GM18951 (cell line): ENCODE data around the gene SLC6A6.

Source experiments
- POLR2A ChIP-seq: IDR thresholded peaks from 4 replicates; pipeline ENCODE4 v1.6.1; 2011; ENCODE audit warnings: mild to moderate bottlenecking; ENCODE audit not compliant: insufficient read length, insufficient read depth; ENCODE audit errors: extremely low read depth
- in situ Hi-C: fragments of 300-500 bp; cut with MboI; formaldehyde crosslinking; loops from one replicate; pipeline ENCODE4 v1.12.0; 2022; ENCODE audit warnings: low sequenced_read_pairs, mixed read lengths, inconsistent platforms; ENCODE audit not compliant: unreplicated experiment

Gene SLC6A6

DNA sequence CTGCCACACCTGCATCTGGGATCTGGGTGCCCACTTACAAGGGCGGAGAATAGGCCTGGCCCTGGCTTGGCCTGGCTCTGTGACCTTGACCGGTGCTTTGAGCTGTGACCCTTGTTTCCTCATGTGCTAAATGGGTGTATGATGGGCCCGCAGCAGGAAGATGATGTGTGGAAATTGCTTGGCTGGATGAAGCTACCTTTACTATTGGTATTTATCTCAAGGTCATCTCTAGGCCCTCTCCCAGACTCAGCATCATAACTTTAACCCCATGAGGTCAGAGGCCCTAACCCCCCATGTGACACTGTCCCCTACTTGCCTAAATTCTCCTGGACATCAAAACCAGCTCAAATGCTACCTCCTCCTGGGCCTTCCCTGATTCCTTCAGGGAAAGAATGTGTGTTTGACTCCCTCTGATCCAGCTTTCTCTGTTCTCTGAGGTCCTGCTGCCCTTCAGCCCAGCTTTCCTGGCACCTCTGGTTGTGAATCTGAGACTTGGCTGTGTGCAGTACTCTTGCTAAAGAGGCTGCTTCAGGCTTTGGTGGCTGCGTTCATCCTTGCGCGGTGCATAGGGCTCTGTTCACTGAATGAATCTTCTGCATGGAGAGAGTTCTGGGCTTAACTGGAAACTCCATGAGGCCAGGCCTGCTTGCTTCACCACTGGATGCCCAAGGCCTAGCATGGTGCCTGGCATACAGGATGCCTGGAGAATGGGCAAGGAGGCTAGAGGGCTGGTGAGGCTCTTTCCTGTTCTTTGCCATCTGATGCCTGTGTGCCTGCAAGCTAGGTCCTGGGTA, 25.2 kb upstream of the SLC6A6 start:
- TF ChIP-seq POLR2A: no peak
- in situ Hi-C loops: no loop called here

DNA sequence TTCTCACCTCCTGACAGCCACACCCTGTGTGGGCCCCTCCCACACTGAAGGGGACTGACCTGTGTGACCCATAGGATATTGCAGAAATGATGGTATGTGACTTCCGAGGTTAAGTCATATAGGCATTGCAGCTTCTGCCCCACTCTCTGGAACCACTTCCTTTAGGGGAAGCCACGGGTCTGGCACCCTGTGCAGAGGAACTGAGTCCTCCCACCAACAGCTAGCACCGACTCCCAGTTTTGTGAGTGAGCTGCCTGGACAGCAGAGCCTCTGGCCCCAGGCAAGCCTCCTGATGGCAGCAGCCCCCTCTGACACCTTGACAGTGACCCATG, 24.6 kb upstream of the SLC6A6 start:
- in situ Hi-C loops: no loop called here
- no peak for TF ChIP-seq POLR2A

DNA sequence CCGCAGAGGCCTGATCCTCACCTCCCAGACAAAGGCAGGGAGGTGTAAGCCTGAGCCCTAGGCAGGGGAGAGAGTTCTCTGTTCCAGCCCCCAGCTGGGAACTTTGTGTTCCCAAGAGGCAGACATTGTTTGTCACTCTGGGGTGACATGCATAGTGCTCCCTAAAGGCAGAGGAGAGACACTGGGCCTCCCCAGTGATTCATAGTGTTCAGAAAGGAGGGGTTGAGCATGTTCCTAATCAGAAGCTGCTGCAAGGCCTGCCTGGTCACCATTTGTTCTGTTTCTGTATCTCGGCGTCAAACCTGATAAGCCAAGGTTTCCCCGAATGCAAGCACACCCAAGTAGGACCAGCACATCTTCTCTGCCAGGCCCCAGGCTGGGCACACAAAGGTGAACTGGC, 24.0 kb upstream of the SLC6A6 start:
- no peak for TF ChIP-seq POLR2A
- in situ Hi-C loops: no loop called here

GRCh38 chr3:14379843-14380242, 22.6 kb upstream of the SLC6A6 start:
- no peak for TF ChIP-seq POLR2A
- in situ Hi-C loops: no loop called here

GRCh38 chr3:14386254-14386653, 16.2 kb upstream of the SLC6A6 start:
- in situ Hi-C loops: no loop called here
- no peak for TF ChIP-seq POLR2A

DNA sequence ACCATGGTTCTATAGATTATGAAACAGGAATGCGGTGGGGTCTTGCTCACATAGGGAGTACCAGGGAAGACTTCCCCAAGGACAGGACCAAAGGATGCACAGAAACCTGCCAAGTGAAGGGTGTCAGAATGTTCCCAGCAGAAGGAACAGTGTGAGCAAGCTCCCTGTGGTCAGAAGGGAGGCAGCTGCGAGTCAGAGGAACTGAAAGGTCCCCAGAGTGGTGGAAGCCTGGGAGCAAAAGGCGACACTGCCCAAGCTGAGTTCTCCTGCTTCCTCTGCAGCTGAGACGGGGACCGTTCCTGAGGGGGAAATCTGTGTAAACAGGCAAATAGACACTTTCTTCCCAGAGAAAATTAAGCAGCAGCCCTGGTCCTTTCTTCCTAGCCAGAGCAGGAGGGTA, 14.2 kb upstream of the SLC6A6 start:
- no peak for TF ChIP-seq POLR2A
- in situ Hi-C loops: no loop called here

DNA sequence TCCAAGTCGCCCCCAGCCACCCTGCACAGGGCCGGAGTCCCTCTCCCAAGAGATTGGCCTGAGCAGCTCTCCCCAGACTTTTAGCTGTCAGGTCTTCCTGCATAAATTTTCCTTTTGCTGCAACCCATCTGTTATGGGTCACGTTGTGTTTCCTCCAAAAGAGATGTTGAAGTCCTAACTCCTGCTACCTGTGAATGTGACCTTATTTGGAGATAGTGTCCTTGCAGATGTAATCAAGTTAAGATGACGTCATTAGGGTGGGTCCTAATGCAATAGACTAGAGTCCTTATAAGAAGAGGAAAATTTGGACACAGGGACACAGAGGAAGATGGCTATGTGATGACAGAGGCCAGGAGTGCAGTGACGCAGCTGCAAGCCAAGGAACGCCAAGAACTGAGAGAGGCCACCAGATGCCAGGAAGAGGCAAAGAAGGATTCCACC, 13.2 kb upstream of the SLC6A6 start:
- in situ Hi-C loops: no loop called here
- TF ChIP-seq POLR2A: no peak

GRCh38 chr3:14389716-14390115, 12.7 kb upstream of the SLC6A6 start:
- no peak for TF ChIP-seq POLR2A
- in situ Hi-C loops: no loop called here

- in situ Hi-C loops: no loop called here
- TF ChIP-seq POLR2A: no peak
Observed at GRCh38 chr3:14391033-14391432, 11.4 kb upstream of the SLC6A6 start.

GRCh38 chr3:14392231-14392630, 10.2 kb upstream of the SLC6A6 start:
- no peak for TF ChIP-seq POLR2A
- in situ Hi-C loops: no loop called here

DNA sequence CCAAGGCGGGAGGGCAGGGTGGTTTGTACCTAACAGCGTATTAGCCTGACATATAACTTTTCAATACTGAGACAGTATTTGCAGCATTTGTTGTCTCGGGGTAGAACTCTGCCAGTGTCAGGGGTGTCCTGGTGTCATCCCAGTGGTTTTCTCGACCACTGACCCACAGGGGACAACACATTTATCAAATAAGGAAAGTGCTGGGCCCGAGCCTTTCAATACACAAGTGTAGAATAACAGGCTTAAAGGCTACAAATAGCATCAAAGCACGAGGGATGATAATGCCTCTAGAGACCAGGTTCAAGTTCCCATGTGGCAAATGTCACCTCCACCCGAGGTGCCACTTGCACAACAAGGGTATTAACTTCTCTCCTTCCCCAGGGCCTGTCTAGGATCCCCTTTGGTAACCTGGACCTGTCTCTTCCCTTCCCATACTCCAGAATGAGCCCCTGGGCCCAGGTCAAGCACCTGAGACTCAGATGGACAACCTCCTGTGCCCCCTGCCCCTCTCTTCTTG, 9.5 kb upstream of the SLC6A6 start:
- TF ChIP-seq POLR2A: no peak
- in situ Hi-C loops: no loop called here

- no peak for TF ChIP-seq POLR2A
- in situ Hi-C loops: no loop called here
Observed at GRCh38 chr3:14393440-14394106, 8.8 kb upstream of the SLC6A6 start.

DNA sequence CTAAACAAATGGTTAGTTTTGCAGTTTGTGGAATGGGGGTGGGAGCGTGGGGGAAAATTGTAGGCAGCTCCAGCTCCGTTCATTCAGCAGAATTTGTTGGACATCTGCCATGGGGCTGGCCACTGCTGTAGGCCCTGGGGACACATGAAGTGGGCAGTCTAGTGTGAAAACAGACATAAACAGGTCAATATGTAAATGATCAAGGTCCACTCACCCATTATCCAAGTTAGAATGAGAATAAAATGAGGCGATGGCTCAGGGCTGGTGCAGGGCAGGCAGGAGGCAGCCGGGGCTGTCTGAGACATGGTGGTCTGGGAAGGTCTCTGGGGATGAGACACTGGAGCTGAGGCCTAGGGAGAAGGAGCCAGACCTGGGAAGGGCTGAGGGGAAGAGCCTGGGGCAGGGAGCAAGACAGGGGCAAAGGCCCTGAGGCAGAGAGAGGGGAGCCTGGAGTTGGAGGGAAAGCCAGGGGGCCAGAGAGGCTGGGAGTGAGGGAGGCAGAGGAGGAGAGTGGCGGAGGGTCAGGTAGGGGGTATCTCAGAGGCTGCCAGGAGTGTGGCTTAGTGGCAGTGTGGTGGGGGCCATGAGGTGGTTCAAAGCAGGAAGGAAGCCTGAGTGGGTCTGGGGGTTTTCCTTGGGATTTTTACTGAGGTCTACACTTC, 6.2 kb upstream of the SLC6A6 start:
- no peak for TF ChIP-seq POLR2A
- in situ Hi-C loops: no loop called here
